ENCODE results near the gene HIRA.
A peak's percentile ranks its signal among the peaks of the same experiment; 100 is the strongest.
"Not testable (repeated sequence)": the region's sequence is repeated elsewhere in the genome, so short reads cannot be mapped to it uniquely, and the experiment has no call there.

Gene HIRA

DNA sequence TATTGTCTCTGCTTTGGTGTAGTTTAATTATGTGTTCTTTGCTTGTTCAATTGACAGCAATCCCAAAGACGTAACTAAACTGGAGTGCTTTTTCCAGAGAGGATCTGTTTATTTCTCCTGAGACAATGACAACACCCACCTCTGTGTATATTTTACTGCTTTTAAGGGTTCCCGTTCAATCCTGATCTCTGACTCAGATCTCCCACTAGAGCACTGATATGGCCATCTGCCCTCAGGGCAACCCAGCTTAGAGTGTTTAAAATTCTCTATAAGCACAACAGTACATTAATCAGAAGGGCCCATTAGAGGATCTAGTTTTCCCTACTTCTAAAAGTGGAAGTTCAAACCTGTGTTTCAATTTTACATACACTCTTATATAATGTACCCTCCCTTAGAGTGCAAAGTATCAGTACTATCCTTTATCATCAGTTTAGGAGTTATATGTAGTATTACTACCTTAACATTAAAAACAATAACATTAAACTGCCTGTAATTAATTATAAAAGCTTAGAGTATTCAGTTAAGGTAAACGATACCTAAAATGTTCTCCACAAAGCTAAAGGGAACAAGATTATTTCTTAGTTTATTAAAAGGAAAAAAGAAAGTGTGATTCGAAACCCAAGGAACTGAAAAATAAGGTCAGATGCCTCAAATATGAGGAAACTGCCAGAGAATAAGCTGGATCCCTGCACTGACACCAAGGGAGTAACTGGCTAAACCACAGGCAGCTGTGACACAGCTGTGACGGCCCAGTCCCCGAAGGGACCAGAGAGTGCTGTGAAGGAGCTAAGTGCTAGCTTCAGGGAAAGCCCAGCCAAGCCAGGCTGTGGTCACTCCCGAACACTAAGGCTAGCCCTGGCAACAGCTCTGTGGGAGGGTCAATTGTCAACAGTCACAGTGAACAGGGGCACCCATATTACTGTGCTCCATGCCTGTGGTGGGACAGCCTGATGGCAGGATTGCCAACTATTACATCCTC lies 32.2 kb upstream of the HIRA start:
- DNase-seq (ENCODE audit: low read depth in 2 of 2), result no peak

DNA sequence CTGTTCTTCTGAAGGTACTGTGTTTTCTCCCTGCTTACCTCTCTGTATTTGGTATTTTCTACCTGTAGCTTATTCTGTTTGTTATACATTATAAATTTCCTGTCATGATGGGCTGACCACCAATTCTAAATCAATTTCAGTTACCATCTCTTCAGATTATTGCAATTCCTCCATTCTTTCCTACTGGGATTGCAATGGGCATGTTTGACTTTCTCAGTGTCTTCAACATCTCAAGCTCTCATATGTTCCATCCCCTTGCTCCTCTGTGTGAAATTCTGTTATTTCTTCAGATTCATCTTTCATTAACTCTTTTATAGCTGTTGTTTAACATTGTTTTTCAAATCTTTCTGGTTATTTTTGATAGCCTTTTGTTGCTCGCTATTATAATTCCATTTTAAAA lies 31.5 kb upstream of the HIRA start:
- DNase-seq (ENCODE audit: low read depth in 2 of 2), result no peak

DNA sequence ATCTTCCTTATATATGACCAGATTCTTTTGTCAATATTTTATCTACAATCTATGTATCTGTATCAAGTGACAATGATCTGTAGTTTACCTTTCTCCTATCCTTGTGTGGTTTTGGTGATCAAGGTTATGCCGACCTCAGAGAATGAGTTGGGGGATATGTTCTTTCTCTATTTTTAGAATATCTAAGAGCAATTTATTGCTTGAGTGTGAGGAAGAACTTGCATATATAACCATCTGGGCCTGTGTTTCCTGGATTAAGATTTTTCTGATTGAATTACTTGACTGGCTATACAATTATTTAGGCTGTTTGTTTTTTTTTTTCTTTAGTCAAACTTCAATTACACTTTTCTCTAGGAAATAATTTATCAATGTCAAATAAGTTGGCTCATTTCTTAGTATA lies 30.0 kb upstream of the HIRA start:
- no peak for DNase-seq (ENCODE audit: low read depth in 2 of 2)

DNA sequence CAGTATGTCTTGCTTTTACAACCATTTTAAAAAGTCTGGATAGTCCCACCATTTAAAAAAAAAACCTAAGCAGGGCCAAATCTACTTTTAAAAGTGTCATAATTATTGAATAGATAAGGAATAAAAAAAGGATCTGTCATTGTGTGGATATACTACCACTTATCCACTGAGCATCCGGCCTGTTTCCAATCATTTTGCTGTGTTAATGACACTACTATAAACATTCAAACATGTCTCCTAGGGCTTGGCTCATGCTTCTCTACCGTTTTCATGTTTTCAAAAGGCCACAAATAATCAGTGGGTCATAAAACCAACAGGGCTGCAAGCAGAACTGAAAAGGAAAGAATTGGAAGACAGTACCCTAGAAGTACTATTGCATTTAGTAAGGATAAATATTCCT lies 28.5 kb upstream of the HIRA start:
- DNase-seq (ENCODE audit: low read depth in 2 of 2), result no peak

DNA sequence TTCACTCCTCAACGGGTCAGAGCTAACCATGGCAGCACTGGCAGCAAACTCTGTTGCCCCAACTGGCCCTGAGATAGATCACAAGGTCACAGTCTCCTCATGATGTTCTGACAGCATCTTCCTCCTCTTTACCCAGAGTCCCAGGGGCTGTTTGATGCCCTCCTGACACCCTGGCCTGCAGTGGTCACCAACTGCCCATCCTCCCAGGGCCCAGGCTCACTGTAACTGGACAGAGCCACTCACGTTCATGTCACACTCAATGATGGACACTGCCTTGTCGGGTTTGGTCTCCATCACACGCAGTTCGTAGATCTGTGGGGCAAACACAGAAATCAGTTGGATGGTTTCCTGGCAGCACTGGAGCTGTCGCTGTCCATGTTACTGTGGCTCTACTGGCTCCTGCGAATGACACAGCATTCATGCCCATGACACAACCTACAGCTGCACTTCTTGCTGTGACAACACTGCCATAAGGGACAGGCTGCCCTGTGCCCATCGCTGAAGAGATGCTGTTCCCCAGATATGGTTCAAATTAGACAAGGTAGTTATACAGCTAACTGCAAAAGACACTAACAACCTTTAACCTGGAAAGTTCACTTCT lies 26.4 kb upstream of the HIRA start:
- no peak for DNase-seq (ENCODE audit: low read depth in 2 of 2)

DNA sequence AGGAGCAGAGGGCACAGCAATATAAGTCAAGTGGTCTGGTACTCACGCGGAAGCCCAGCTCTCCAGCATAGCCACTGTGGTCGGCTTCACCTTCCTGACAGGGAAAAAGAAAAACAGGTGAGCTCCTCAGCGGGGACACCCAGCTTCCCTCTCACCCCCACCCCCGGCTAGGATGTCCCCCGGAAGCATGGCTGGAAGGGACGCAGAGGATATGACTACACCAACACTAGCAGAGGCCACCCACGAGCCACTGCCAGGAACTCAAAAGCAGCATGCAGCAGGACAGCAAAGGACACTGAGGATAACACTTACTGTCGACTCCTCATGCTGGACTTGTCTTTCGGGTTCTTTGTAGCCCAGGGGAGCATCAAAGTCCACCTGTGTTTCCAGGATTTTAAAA lies 25.0 kb upstream of the HIRA start:
- DNase-seq (ENCODE audit: low read depth in 2 of 2), result no peak

DNA sequence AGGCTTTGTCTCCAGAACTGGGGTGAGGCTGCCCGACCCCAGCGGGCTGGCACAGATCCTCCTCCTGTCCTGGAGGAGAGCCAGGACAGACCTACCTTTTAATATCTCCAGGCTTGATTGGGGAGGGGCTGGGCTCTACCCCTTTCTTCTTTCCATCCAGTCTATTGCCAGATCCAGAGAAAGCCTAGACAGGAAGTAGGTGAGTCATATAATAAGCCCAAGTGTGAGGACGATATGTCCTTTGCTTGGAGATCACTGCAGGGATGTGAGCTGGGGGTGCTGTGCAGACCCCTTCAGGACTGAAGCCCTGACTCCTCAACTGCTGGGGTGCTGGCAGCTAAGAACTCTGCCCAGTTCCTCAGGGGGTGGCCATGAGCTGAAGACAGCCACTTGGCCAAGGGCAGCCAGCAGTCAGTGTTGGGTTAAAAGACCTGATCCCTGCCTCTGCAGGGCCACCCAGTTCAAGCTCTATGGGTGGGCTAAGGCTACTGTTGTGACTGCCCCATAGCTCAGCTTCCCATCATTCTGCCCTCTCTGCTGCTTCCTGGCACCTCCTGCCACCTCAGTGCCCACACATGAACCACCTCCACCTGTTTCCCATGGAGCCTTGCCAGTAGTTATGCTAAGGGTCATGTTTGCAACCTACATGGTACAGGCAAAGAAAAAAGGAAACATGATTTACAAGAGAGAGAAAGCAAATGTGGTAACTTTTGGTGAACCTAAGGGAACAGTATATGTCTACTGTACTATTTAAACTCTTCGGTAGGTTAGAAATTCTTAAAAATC lies 24.2 kb upstream of the HIRA start:
- no peak for DNase-seq (ENCODE audit: low read depth in 2 of 2)

DNA sequence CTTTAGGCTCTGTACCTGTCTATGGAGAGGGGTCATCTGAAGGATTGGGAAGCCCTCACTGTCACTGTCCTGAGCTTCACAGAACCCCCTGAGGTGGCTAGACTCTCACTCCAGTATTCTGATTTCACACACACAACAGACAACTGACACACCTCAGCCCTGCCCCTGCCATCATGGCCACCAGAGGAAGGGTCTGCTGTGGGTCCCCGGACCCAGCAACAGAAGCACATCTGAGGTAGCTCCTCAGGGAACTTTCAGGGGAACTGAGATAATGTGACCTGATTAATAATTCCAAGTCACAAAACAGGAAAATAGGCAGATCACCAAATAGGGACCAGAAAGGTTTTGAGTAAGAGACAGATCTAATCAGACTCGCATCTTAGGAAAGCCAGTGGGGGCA lies 23.5 kb upstream of the HIRA start:
- no peak for DNase-seq (ENCODE audit: low read depth in 2 of 2)

DNA sequence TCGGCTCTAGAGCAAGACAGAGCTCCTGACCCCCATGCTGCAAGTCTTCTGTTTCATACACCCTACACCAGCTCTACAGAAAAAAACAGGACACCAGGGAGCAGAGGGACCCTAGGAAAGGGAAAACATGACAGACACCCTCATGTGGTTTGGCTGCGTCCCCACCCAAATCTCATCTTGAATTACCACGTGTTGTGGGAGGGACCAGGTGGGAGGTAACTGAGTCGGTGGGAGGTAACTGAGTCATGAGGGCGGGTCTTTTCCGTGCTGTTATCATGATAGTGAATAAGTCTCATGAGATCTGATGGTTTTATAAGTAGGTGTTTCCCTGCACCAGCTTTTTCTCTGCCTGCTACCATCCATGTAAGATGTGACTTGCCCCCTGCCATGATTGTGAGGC lies 22.6 kb upstream of the HIRA start:
- DNase-seq (ENCODE audit: low read depth in 2 of 2), result no peak

DNA sequence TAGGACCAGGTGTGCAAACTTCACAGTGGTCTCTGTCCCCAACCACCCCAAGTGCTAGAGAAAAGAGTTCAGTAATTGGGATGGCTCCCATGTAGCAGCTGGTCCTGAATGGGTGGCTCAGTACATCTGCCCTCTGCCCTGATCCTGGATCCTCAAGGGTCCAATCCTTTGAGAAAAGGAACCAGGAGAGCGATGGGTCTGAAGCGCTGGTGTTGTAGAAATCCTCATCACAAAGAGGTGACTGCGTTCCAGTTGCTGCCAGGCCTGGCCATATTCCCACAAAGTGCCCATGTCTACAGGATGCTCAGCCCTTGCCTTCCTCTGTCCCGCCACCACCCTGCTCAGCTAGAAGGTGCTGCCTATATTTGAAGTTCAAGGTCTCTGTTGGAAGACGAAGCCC lies 22.2 kb upstream of the HIRA start:
- DNase-seq (ENCODE audit: low read depth in 2 of 2), result no peak

DNA sequence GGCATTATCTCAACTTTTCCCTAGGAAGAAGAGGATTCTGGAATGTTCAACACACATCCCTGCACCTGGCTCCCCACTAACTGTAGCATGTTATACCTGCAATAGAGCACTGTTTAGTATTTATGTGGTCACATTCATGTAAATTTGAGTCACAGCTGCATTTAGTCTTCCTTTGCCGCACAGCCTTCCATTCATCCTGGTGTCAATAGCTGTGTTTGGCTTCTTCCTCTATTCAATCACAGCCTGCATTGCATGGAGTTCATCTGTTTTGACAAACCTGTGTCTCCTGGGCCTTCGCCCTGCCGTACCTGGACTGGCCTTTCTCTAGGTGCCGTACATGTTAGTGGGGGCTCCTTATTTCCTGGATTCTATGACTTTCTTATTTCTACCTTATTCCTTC lies 20.0 kb upstream of the HIRA start:
- DNase-seq (ENCODE audit: low read depth in 2 of 2), result no peak

DNA sequence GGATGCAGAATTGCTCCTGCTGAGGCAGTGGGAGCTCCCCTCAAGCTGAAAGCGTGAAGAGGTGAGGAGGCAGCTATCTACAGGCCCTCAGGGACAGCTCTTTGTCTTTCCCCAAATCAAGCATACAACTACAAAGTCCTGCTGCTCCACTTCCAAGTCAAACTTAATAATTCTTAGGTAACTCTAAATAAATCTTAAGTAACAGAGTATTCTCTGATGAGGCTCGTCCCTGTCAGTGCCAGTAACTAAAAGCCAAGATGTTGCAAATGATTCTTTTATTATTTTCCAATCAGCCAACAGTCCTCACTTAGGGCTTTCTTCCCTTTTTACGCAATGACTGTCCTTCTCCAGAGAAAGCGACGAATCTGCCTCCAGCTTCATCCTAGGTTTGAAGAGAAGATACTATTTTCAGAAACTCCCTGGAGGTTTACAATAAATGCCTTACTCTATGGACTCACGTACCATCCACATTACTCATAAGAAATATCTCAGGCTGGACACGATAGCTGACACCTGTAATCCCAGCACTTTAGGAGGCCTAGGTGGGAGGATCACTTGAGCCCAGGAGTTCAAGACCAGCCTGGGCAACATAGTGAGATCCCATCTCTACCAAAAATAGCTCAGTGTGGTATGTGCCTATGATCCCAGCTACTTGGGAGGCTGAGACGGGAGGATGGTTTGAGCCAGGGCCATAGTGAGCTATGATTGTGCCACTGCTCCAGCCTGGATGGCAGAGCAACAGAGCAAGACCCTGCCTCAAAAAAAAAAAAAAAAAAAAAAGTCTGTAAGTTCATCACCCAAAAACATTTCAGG lies 19.0 kb upstream of the HIRA start:
- DNase-seq (ENCODE audit: low read depth in 2 of 2), result no peak

DNA sequence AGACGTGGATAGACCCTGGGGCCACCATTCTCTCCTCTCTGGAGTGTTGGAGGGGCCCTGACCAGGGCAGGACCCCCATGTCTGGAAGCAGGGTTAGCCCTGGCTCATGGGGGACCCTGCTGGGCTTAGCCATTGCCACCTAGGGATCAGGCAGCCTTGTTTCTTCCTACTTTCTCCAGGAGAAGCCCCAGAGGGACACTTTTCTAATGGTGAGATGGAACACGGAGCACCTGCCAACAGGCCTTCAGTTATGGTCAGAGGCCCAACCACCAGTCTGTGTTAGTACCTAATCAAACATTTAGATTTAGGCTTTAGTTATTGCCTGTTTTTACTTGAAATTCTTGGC lies 17.9 kb upstream of the HIRA start:
- no peak for DNase-seq (ENCODE audit: low read depth in 2 of 2)

DNA sequence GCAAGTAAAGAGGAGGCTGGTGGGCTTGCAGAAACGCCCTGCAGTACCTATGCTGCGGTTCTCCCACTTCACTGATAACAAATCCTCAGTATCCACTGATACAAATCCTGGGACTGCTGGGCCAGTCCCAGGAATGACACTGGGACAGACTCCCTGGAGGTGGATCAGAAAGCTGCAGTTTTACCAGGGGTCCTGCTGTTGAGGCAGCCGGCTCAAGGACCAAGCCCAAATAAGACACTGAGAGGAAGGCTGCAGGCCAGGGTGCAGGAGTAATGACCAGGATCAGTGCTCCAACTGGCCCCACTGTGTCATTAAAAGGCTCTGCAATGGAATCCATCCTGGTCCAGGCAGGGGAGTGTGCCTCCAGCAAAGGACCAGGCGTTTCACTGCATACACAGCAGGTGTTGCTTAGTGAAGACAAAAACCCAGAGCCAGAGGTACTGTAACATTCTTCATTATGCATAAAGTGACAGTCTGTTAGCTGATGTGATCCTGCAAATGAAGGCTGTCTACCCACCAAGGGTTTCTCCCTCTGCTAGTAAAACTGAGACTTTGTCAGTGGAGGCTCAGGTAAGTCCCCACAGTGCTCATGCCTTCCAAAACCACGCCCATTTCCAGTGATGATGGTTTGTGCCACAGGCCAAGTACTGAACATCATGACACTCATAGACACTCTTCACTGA lies 17.3 kb upstream of the HIRA start:
- DNase-seq (ENCODE audit: low read depth in 2 of 2), result peak; percentile 45 to 51

DNA sequence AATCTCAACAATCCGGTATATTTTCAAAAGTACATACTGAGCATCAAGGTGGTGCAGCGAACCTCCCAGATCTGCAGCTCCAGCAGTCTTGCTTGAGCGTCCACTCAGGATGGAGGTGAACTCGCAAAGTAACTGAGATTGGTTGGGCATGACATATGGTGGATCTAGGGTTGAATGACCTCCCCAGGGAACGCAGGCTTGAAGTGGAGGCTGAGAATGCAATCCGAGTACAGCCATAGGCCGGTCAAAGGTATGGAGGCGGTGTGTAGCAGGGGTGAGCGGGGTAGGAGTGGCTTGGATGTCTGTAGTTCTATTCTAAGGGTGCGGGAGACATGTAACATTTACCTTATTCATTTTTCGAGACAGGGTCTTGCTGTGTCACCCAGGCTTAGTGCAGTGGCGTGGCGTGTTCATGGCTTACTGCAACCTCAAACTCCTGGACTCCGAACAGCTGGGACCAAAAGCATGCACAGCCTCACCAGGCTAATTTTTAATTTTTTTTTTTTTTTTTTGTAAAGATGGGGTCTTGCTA lies 16.6 kb upstream of the HIRA start:
- no peak for DNase-seq (ENCODE audit: low read depth in 2 of 2)

DNA sequence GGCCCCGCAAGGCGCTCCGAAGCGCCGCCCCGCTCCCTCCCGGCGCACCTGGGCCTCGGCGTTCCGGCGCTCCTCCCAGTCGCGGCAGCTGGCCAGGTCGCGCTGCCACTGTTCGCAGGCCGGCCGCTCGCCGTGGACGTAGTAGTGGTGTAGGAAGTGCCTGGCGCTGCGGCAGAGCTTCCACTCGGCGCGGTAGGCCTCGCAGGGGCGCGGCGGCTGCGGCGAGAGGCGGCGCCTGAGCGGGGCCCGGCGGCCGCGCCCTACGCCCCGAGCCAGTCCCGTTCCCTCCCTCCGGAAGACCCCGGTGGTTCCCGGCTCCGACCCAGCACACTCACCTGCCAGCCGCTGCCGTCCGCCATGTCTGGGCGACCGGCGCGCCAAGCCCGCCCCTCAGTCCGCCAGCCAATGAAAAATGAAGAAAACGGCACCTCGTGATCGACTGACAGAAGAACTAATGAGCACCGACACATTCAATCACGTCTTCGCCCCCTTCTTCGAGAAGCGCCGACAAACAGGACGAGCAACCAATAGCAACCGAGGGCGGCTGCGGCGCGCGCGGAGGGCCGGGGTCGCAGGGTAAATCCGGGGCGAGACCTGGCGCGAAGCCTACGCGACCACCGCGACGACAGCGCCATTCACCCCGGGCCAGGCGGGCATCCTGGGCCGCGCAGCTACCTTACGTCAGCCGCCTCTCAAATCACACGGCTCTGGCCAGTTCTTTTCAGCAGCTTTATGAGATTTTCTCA lies 16.0 kb upstream of the HIRA start, which contains the start of gene C22orf39:
Gene C22orf39, minus strand, starts transcription at position 382 of the 746 bp plus-strand sequence. Its CDS starts 23 bp downstream, at position 359.
- peak; percentile 69 to 82 for DNase-seq (ENCODE audit: low read depth in 2 of 2)

DNA sequence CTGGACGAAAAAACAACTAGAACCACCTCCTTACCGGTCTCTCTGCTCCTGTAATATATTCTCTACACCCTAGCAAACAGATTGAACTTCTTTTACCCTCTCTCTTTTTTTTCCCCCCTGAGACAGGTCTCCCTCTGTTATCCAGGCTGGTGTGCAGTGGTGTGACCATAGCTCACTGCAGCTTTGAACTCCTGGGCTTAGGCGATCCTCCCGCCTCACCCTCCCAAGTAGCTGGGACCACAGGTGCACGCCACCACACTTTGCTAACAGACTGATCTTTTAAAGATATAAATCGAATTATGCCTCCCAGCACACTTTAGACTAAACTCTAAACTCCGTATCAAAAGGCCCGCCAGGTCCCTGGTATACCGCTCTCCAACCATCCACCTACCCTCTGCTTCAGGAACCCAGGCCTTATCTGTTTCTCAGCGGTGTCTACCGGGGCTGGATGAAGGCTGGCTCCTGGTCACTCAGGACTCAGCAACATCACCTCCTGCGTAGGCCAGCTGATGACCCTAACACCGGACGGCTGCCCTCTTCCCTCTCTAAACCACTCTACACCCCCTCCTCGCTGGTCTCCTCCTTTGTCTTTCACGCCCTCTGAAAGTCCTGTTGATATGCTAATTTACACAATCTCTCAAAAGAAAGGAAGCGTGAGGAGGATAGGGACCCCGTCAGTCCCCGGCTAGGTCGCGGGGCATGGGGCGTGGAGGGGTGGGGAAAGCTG lies 15.2 kb upstream of the HIRA start:
- DNase-seq (ENCODE audit: low read depth in 2 of 2), result no peak

DNA sequence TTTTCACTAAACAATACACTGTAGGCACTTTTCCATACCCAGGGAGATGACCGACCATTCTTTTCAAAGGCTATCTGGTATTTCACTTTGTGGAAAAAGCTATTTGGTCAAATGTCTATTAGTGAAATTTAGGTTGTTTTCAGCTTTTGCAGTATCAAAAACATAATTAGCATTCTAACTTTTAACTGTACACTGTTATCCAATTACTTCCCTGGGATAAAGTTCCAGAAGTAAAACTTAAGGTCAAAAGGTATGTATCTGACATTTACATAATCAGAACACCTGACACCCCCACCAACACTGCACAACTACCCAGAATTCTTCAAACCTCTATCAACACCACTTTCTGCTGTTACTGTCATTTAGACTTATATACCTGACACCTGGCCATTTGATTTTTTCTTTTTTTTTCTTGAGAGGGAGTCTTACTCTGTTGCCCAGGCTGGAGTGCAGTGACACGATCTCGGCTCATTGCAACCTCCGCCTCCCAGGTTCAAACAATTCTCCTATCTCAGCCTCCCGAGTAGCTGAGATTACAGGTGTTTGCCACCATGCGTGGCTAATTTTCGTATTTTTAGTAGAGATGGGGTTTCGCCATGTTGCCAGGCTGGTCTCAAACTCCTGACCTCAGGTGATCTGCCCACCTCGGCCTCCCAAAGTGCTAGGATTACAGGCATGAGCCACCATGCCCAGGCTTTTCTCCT lies 13.9 kb upstream of the HIRA start:
- DNase-seq (ENCODE audit: low read depth in 2 of 2), result not testable (repeated sequence)
